ENCODE measurements around the gene ZFAND6.

DNA sequence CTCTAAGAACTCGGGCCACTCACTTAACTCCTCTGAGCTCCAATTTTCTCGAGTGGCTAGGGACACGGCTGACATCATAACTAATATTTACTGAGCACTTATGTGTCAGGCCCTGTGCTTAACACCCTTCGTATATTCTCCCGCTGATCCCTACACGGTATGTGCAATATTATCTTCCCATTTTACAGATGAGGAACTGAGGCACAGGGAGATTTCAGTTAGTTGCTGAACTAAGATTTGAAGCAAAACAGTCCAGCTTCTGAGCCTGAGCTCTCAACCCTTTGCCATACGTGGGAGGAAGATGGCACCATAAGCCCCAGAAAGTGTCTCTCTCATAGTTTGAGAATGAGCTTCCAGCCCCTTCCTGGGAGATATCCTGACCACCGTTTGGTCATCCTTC, 112.9 kb downstream of the ZFAND6 start:
- TF ChIP-seq, protein P1, sequence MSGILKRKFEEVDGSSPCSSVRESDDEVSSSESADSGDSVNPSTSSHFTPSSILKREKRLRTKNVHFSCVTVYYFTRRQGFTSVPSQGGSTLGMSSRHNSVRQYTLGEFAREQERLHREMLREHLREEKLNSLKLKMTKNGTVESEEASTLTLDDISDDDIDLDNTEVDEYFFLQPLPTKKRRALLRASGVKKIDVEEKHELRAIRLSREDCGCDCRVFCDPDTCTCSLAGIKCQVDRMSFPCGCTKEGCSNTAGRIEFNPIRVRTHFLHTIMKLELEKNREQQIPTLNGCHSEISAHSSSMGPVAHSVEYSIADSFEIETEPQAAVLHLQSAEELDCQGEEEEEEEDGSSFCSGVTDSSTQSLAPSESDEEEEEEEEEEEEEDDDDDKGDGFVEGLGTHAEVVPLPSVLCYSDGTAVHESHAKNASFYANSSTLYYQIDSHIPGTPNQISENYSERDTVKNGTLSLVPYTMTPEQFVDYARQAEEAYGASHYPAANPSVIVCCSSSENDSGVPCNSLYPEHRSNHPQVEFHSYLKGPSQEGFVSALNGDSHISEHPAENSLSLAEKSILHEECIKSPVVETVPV (CRISPR knock-in tag; IDR thresholded peaks at IDR 0.05) = no peak
- TF ChIP-seq PPARA (CRISPR knock-in tag; IDR thresholded peaks at IDR 0.05; ENCODE audit: borderline replicate concordance) (no peak), ESRRG (CRISPR knock-in tag; IDR thresholded peaks at IDR 0.05) (no peak), ZFP30 (CRISPR knock-in tag; IDR thresholded peaks at IDR 0.05) (no peak), OSR1 (CRISPR knock-in tag; IDR thresholded peaks at IDR 0.05) (no peak), PATZ1 (CRISPR knock-in tag; IDR thresholded peaks at IDR 0.05; ENCODE audit: borderline replicate concordance) (no peak), TSHZ2 (CRISPR knock-in tag; IDR thresholded peaks at IDR 0.05) (no peak), ARNTL (CRISPR knock-in tag; IDR thresholded peaks at IDR 0.05; ENCODE audit: borderline replicate concordance, low read depth) (no peak), CSDC2 (CRISPR knock-in tag; IDR thresholded peaks at IDR 0.05) (no peak), TCF4 (CRISPR knock-in tag; IDR thresholded peaks at IDR 0.05; ENCODE audit: borderline replicate concordance) (no peak), RARB (CRISPR knock-in tag; IDR thresholded peaks at IDR 0.05) (no peak), BACH2 (CRISPR knock-in tag; IDR thresholded peaks at IDR 0.05; ENCODE audit: borderline replicate concordance) (no peak)
- TF ChIP-seq, protein P2, sequence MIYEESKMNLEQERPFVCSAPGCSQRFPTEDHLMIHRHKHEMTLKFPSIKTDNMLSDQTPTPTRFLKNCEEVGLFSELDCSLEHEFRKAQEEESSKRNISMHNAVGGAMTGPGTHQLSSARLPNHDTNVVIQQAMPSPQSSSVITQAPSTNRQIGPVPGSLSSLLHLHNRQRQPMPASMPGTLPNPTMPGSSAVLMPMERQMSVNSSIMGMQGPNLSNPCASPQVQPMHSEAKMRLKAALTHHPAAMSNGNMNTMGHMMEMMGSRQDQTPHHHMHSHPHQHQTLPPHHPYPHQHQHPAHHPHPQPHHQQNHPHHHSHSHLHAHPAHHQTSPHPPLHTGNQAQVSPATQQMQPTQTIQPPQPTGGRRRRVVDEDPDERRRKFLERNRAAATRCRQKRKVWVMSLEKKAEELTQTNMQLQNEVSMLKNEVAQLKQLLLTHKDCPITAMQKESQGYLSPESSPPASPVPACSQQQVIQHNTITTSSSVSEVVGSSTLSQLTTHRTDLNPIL (CRISPR knock-in tag; IDR thresholded peaks at IDR 0.05; ENCODE audit: low read depth) = no peak

All from SK-N-SH treated with all-trans-retinoic acid at 6 μM for 48 hours (cell line).